Mucosa of gallbladder (tissue), 1 donor: ENCODE results near the gene GJC3. TPM values are rescaled to one million over a fixed set of nuclear protein-coding genes. Genes with fewer than 3 reads are reported as not detected.

Experiments
- total RNA-seq: library from RNA; stranded (reverse); gene quantifications from one replicate; pipeline ENCODE4 v1.2.1, GENCODE V29; 2021
- donor health status: DM: no; HTN: no; CAD: no.

The GJC3 gene
- total RNA-seq, 1 donor from 2014 or later: 0.26 TPM

Other genes starting within 250 kb of the GJC3 start
- 223 TPM for gene CYP3A5, start 249.6 kb downstream of the GJC3 start, total RNA-seq
- gene CYP3A7, start 194.4 kb downstream of the GJC3 start, total RNA-seq: 92.6 TPM
- gene CYP3A4, start 145.4 kb downstream of the GJC3 start, total RNA-seq: 9.7 TPM
- gene CYP3A43, start 101.6 kb downstream of the GJC3 start, total RNA-seq: not detected
- gene OR2AE1, start 52.6 kb downstream of the GJC3 start, total RNA-seq: not detected
- 33.1 TPM for gene TRIM4, start 10.1 kb downstream of the GJC3 start, total RNA-seq
- 104 TPM for gene AZGP1, start 46.4 kb upstream of the GJC3 start, total RNA-seq
- gene ZKSCAN1, start 86.0 kb upstream of the GJC3 start, total RNA-seq: 173 TPM
- gene ZSCAN21, start 120.2 kb upstream of the GJC3 start, total RNA-seq: 12.7 TPM
- gene ZNF3, start 152.1 kb upstream of the GJC3 start, total RNA-seq: 30.4 TPM
- 113 TPM for gene COPS6, start 159.3 kb upstream of the GJC3 start, total RNA-seq
- gene MCM7, start 171.8 kb upstream of the GJC3 start, total RNA-seq: 58.2 TPM
- gene AP4M1, start 172.0 kb upstream of the GJC3 start, total RNA-seq: 34.1 TPM
- 65.3 TPM for gene TAF6, start 189.7 kb upstream of the GJC3 start, total RNA-seq
- 34.0 TPM for gene CNPY4, start 190.0 kb upstream of the GJC3 start, total RNA-seq
- 4.3 TPM for gene MBLAC1, start 197.3 kb upstream of the GJC3 start, total RNA-seq
- 154 TPM for gene LAMTOR4, start 219.3 kb upstream of the GJC3 start, total RNA-seq
- gene TRAPPC14, start 229.1 kb upstream of the GJC3 start, total RNA-seq: 37.1 TPM
- 11.2 TPM for gene GAL3ST4, start 239.0 kb upstream of the GJC3 start, total RNA-seq
- 5.6 TPM for gene GPC2, start 247.8 kb upstream of the GJC3 start, total RNA-seq
- 3.6 TPM for gene STAG3, start 248.3 kb upstream of the GJC3 start, total RNA-seq